ENCODE results near the gene RELCH.
"Not testable (repeated sequence)": the region's sequence is repeated elsewhere in the genome, so short reads cannot be mapped to it uniquely, and the experiment has no call there.

Gene RELCH

DNA sequence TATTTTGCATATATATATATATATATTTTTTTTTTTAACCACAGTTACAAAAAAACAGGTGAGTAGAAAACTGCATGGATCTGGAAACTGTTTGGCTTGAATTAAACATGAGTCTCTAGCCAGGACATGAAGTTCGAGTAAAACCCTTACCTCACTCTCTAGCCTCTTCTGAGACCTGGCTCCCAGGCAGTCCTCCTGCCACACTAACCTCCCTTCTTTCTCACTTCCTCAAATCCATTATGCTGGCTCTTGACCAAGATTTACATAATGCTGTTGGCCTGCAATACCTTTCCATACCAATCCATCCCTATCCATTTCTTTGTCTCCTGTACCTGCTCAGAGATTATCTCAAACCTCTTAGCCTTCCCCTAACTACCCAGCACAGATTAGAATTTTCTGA is 34.2 kb upstream of the RELCH start:
- DNase-seq (ENCODE audit: low read depth), result no peak
- TF ChIP-seq, protein P1, sequence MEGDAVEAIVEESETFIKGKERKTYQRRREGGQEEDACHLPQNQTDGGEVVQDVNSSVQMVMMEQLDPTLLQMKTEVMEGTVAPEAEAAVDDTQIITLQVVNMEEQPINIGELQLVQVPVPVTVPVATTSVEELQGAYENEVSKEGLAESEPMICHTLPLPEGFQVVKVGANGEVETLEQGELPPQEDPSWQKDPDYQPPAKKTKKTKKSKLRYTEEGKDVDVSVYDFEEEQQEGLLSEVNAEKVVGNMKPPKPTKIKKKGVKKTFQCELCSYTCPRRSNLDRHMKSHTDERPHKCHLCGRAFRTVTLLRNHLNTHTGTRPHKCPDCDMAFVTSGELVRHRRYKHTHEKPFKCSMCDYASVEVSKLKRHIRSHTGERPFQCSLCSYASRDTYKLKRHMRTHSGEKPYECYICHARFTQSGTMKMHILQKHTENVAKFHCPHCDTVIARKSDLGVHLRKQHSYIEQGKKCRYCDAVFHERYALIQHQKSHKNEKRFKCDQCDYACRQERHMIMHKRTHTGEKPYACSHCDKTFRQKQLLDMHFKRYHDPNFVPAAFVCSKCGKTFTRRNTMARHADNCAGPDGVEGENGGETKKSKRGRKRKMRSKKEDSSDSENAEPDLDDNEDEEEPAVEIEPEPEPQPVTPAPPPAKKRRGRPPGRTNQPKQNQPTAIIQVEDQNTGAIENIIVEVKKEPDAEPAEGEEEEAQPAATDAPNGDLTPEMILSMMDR (IDR thresholded peaks at IDR 0.05; ENCODE audit: control insufficient read depth, extremely low read depth, insufficient read depth), result no peak
- H3K4me3 ChIP-seq (ENCODE audit: low read depth, low read length), result no peak overlapping the region

DNA sequence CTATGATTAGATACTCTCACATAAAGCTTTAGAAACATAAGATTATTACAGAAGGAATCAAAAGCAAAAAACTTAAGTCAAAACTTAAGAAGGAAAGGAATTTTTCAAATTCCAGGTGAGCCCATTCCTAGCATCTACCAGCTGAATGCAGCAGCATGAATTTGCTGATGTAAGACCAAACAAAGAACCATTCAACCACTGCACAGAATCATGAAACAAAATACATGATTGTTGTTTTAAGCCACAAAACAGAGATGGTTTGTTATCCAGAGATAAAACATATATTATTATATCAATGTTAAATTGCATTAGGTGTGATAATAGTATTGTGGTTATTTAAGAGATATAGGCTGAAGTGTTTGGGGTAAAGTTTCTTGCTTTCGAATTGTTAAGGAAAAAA is 29.2 kb upstream of the RELCH start:
- no peak for DNase-seq (ENCODE audit: low read depth)
- TF ChIP-seq, protein P1 (IDR thresholded peaks at IDR 0.05; ENCODE audit: control insufficient read depth, extremely low read depth, insufficient read depth), result no peak
- no peak overlapping the region for H3K4me3 ChIP-seq (ENCODE audit: low read depth, low read length)

DNA sequence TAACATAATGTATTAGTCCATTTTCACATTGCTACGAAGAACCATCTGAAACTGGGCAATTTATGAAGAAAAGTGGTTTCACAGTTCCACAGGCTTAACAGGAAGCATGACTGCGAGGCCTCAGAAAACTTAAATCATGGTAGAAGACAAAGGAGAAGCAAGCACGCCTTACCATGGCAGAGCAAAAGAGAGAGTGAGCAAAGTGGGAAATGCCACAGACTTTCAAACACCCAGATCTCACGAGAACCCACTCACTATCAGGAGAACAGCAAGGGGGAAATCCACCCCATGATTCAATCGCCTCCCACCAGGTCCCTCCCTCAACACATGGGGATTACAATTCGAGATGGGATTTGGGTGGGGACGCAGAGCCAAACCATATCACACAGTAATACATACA is 22.7 kb upstream of the RELCH start:
- TF ChIP-seq, protein P1 (IDR thresholded peaks at IDR 0.05; ENCODE audit: control insufficient read depth, extremely low read depth, insufficient read depth), result no peak
- no peak overlapping the region for H3K4me3 ChIP-seq (ENCODE audit: low read depth, low read length)
- no peak for DNase-seq (ENCODE audit: low read depth)

DNA sequence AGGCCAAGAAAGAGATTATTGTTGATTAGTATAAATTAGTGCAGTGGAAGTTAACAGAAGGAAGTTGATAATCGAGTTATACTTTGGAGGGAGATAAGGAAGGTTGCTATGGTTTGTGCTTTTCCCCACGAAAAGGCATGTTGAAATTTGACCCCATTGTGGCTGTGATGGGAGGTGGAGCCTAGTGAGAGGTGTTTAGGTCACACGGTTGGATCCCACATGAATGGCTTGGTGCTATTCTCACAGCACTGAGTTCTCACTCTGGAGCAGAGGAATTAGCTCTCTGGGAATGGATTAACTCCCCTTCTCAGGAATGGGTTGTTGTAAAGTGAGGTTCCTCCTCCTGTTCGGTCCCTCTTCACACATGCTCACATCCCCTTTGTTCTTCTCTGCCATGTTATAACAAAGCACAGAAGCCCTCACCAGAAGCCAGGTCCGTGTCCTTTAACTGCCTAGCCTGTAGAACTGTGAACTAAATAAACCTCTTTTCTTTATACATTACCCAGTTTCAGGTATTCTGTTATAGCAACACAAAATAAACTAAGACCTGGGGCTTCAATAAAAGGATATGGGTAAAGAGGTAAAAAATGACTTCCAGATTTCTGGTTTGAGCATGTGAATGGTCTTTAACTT is 22.1 kb upstream of the RELCH start:
- TF ChIP-seq, protein P1 (IDR thresholded peaks at IDR 0.05; ENCODE audit: control insufficient read depth, extremely low read depth, insufficient read depth), result no peak
- no peak for DNase-seq (ENCODE audit: low read depth)
- no peak overlapping the region for H3K4me3 ChIP-seq (ENCODE audit: low read depth, low read length)

DNA sequence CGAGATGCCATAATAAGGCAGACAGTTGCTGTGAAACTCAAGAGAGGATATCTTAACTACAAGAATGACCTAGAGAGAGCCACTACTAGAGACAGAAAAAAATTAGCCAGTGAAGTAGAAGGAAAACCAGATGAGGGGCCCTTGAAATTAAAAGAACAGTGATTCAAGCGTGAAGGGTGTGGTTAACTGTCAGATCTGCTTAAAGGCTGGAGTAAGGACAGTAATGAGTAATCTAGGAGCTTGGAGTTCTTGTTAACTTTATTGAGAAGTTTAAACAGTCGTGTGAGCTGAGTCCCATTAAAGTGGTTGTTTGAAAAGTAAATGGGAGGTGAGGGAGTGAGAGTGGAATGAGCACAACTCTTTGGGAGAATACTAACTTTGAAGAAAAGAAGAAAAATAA is 21.5 kb upstream of the RELCH start:
- TF ChIP-seq, protein P1 (IDR thresholded peaks at IDR 0.05; ENCODE audit: control insufficient read depth, extremely low read depth, insufficient read depth), result no peak
- H3K4me3 ChIP-seq (ENCODE audit: low read depth, low read length), result no peak overlapping the region
- no peak for DNase-seq (ENCODE audit: low read depth)

DNA sequence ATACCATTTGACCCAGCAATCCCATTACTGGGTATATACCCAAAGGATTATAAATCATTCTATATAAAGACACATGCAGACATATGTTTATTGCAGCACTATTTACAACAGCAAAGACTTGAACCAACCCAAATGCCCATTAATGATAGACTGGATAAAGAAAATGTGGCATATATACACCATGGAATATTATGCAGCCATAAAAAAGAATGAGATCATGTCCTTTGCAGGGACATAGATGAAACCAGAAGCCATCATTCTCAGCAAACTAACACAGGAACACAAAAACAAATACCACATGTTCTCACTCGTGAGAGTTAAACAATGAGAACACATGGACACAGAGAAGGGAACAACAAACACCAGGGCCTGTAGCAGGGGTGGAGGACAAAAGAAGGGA is 20.5 kb upstream of the RELCH start:
- H3K4me3 ChIP-seq (ENCODE audit: low read depth, low read length); DNase-seq (ENCODE audit: low read depth): not testable (repeated sequence)

DNA sequence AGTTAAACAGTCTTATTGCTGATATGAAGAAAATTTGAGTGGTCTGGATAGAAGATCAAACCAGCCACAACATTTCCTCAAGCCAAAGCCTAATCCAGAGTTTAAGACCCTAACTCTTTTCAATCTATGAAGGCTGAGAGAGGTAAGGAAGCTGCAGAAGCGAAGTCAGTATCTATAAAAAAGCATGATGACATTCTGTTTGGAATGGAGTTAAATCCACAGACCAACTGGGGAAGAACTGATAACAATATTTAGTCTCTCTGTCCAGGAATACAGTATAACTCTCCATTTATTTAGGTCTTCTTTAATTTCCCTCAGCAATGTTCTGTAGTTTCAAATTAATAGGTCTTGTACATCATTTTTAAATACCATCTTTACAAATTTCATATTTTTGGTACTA is 16.2 kb upstream of the RELCH start:
- no peak overlapping the region for H3K4me3 ChIP-seq (ENCODE audit: low read depth, low read length)
- TF ChIP-seq, protein P1 (IDR thresholded peaks at IDR 0.05; ENCODE audit: control insufficient read depth, extremely low read depth, insufficient read depth), result no peak
- DNase-seq (ENCODE audit: low read depth), result no peak
